AG04449 (cell line): ENCODE results near the gene PHC2.

Source experiments
- CTCF ChIA-PET: fragments of 350-600 bp; formaldehyde crosslinking; extraction: SDS; loops from one replicate; lab custom pipeline; 2021; ENCODE audit warnings: antibody characterized with exemption; lab: Yijun Ruan, JAX
- POLR2A ChIA-PET: fragments of 400-600, 350-600 bp; formaldehyde crosslinking; extraction: SDS; loops from one replicate; lab custom pipeline; 2020; ENCODE audit warnings: antibody characterized with exemption, inconsistent platforms; lab: Yijun Ruan, JAX
- DNase-seq: peaks from one replicate; pipeline ENCODE4 v3.0.0-alpha.2; 2010; ENCODE audit warnings: low read depth, low spot score
- H3K4me3 ChIP-seq: 2 replicates; pipeline ENCODE4 v1.5.1; 2011; ENCODE audit warnings: low read depth, mild to moderate bottlenecking, control low read depth, low read length
- CTCF ChIP-seq: IDR thresholded peaks from one replicate; pipeline ENCODE4 v1.5.1; 2011; ENCODE audit warnings: mild to moderate bottlenecking, moderate library complexity, low read length, control low read depth, inconsistent platforms; ENCODE audit not compliant: insufficient read depth; ENCODE audit errors: missing control alignments

The PHC2 gene

GRCh38 chr1:33296824-33297223 lies 134.1 kb downstream of the PHC2 start:
- POLR2A ChIA-PET, result no interaction called here

GRCh38 chr1:33296082-33296458 lies 134.8 kb downstream of the PHC2 start:
- no peak for TF ChIP-seq CTCF
- DNase-seq, result no peak
- CTCF ChIA-PET, result interaction anchor here (0.6 to 12.1 kb wide), 79 partner anchors 9 to 318 kb away, joined by 3 to 436 read pairs (median 5); partner anchors contain the start of genes A3GALT2 and ZSCAN20
- POLR2A ChIA-PET, result no interaction called here
- H3K4me3 ChIP-seq, result no peak overlapping the region

More at GRCh38 chr1:33296824-33297223, 134.1 kb downstream of the PHC2 start:
- CTCF ChIA-PET, result interaction anchor here (0.9 to 12.1 kb wide), 40 partner anchors 8 to 317 kb away, joined by 3 to 436 read pairs (median 10); partner anchors contain the start of genes A3GALT2 and ZSCAN20
- DNase-seq, result no peak
- TF ChIP-seq CTCF, result no peak
- no peak overlapping the region for H3K4me3 ChIP-seq

GRCh38 chr1:33295450-33296081 lies 135.3 kb downstream of the PHC2 start:
- DNase-seq, result no peak
- CTCF ChIA-PET, result interaction anchor here (0.6 to 12.1 kb wide), 84 partner anchors 9 to 318 kb away, joined by 3 to 436 read pairs (median 5); partner anchors contain the start of genes A3GALT2 and ZSCAN20
- H3K4me3 ChIP-seq, result no peak overlapping the region
- peak; percentile 94 for TF ChIP-seq CTCF
- POLR2A ChIA-PET, result no interaction called here

- ChIA-PET POLR2A (no interaction called here), CTCF (interaction anchor here (0.6 to 12.1 kb wide), 72 partner anchors 8 to 319 kb away, joined by 3 to 436 read pairs (median 5); partner anchors contain the start of genes A3GALT2 and ZSCAN20)
- DNase-seq, result no peak
- TF ChIP-seq CTCF, result no peak
- H3K4me3 ChIP-seq, result no peak overlapping the region
Measured at GRCh38 chr1:33295023-33295422, 135.9 kb downstream of the PHC2 start.

- no peak for TF ChIP-seq CTCF
- CTCF ChIA-PET, result interaction anchor here (0.6 to 12.1 kb wide), 46 partner anchors 10 to 319 kb away, joined by 3 to 436 read pairs (median 5); partner anchors contain the start of genes A3GALT2 and ZSCAN20
- H3K4me3 ChIP-seq, result no peak overlapping the region
- POLR2A ChIA-PET, result no interaction called here
- DNase-seq, result no peak
Measured at GRCh38 chr1:33294071-33295010, 136.6 kb downstream of the PHC2 start.
